ENCODE data around the gene RSPO3. TPM values are rescaled to one million over a fixed set of nuclear protein-coding genes. Genes with fewer than 3 reads are reported as not detected.

The RSPO3 gene
- total RNA-seq, 4 donors from 2014 or later: 23.5 to 70.6 (median 45.0) TPM

GRCh38 chr6:127202676-127203075, 84.2 kb downstream of the RSPO3 start:
- no peaks in the 10 kb centered on the region for H3K4me1 ChIP-seq
- H3K27me3 ChIP-seq: no peaks in the 10 kb centered on the region
- DNase-seq: no peak
- H3K4me3 ChIP-seq: no peak overlapping the region
- TF ChIP-seq POLR2A (IDR thresholded peaks at IDR 0.05): no peak
- no peaks in the 10 kb centered on the region for H3K9me3 ChIP-seq
- intact Hi-C loops (cut with DNase I; ENCODE audit: low total_unique reads): no loop called here
- H3K27ac ChIP-seq: no peak overlapping the region
- H3K36me3 ChIP-seq: no peaks in the 10 kb centered on the region

GRCh38 chr6:127204281-127204680, 85.8 kb downstream of the RSPO3 start:
- Histone ChIP-seq H3K27ac (no peak overlapping the region), H3K36me3 (no peaks in the 10 kb centered on the region), H3K27me3 (no peaks in the 10 kb centered on the region), H3K9me3 (no peaks in the 10 kb centered on the region), H3K4me1 (no peaks in the 10 kb centered on the region), H3K4me3 (no peak overlapping the region)
- intact Hi-C loops (cut with DNase I; ENCODE audit: low total_unique reads): no loop called here
- TF ChIP-seq POLR2A (IDR thresholded peaks at IDR 0.05) (no peak), CTCF (IDR thresholded peaks at IDR 0.05) (no peak)
- no peak for DNase-seq

- Histone ChIP-seq H3K4me3 (no peak overlapping the region), H3K4me1 (no peaks in the 10 kb centered on the region), H3K27ac (no peak overlapping the region), H3K27me3 (no peaks in the 10 kb centered on the region), H3K9me3 (no peaks in the 10 kb centered on the region), H3K36me3 (no peaks in the 10 kb centered on the region)
- intact Hi-C loops (cut with DNase I; ENCODE audit: low total_unique reads): no loop called here
- TF ChIP-seq POLR2A (IDR thresholded peaks at IDR 0.05): no peak
- no peak for TF ChIP-seq CTCF (IDR thresholded peaks at IDR 0.05)
- DNase-seq: no peak
Measured at GRCh38 chr6:127205036-127205435, 86.6 kb downstream of the RSPO3 start.

GRCh38 chr6:127206531-127207095, 88.1 kb downstream of the RSPO3 start:
- no peak for TF ChIP-seq CTCF (IDR thresholded peaks at IDR 0.05)
- no peaks in the 10 kb centered on the region for H3K36me3 ChIP-seq
- no peaks in the 10 kb centered on the region for H3K9me3 ChIP-seq
- no peak overlapping the region for H3K27ac ChIP-seq
- H3K4me3 ChIP-seq: no peak overlapping the region
- DNase-seq: no peak
- no peaks in the 10 kb centered on the region for H3K27me3 ChIP-seq
- H3K4me1 ChIP-seq: no peaks in the 10 kb centered on the region
- intact Hi-C loops (cut with DNase I; ENCODE audit: low total_unique reads): no loop called here

GRCh38 chr6:127207591-127208120, 89.2 kb downstream of the RSPO3 start:
- Histone ChIP-seq H3K9me3 (no peaks in the 10 kb centered on the region), H3K4me1 (no peaks in the 10 kb centered on the region), H3K27ac (no peak overlapping the region), H3K36me3 (no peaks in the 10 kb centered on the region), H3K4me3 (no peak overlapping the region), H3K27me3 (no peaks in the 10 kb centered on the region)
- intact Hi-C loops (cut with DNase I; ENCODE audit: low total_unique reads): no loop called here
- DNase-seq: no peak
- no peak for TF ChIP-seq POLR2A (IDR thresholded peaks at IDR 0.05)
- TF ChIP-seq CTCF (IDR thresholded peaks at IDR 0.05): no peak

- no peak overlapping the region for H3K27ac ChIP-seq
- intact Hi-C loops (cut with DNase I; ENCODE audit: low total_unique reads): no loop called here
- no peaks in the 10 kb centered on the region for H3K36me3 ChIP-seq
- no peaks in the 10 kb centered on the region for H3K9me3 ChIP-seq
- DNase-seq: no peak
- no peak overlapping the region for H3K4me3 ChIP-seq
- H3K4me1 ChIP-seq: no peaks in the 10 kb centered on the region
- TF ChIP-seq POLR2A (IDR thresholded peaks at IDR 0.05) (no peak), CTCF (IDR thresholded peaks at IDR 0.05) (no peak)
- no peaks in the 10 kb centered on the region for H3K27me3 ChIP-seq
Measured at GRCh38 chr6:127210725-127211124, 92.3 kb downstream of the RSPO3 start.

Data from uterus (tissue), 4 donors.